IMR-90 (cell line): ENCODE results near the gene NHEJ1. TPM values are rescaled to one million over a fixed set of nuclear protein-coding genes. Genes with fewer than 3 reads are reported as not detected.
A peak's percentile ranks its signal among the peaks of the same experiment; 100 is the strongest.

Experiments used
- ATAC-seq: fragments of 200-7000 bp; cut with Tn5 transposase; 2 replicates; pipeline ENCODE4 v1.9.1; 2020; ENCODE audit warnings: low read depth, mild to moderate bottlenecking, moderate library complexity
- BruUV-seq: library from RNA; stranded (reverse); fragments of 400-500 nt; replicated peaks from 2 replicates; lab custom pipeline; 2021; lab: Mats Ljungman, UMichigan
- CTCF ChIA-PET: fragments of 300-600 bp; formaldehyde crosslinking; extraction: SDS; loops from one replicate; lab custom pipeline; 2021; ENCODE audit warnings: antibody characterized with exemption; lab: Yijun Ruan, JAX
- POLR2A ChIA-PET: fragments of 300-600 bp; sonication (Branson Sonifier 250); formaldehyde crosslinking; loops from one replicate; lab custom pipeline; 2022; ENCODE audit warnings: antibody characterized with exemption; ENCODE audit not compliant: unreplicated experiment; lab: Charles Lee
- DNase-seq: peaks from one replicate; pipeline ENCODE4 v3.0.0; 2013
- H2AFZ ChIP-seq: replicated peaks from 2 replicates; pipeline ENCODE3; 2013; ENCODE audit warnings: low read length, mild to moderate bottlenecking; ENCODE audit not compliant: poor library complexity
- H2AK5ac ChIP-seq: 2 replicates; pipeline ENCODE4 v1.6.1; 2013; ENCODE audit warnings: low read depth, low read length, inconsistent platforms
- H2AK9ac ChIP-seq: replicated peaks from 2 replicates; pipeline ENCODE3; 2013; ENCODE audit warnings: mild to moderate bottlenecking, low read depth, low read length, moderate library complexity; ENCODE audit not compliant: poor library complexity
- H2BK120ac ChIP-seq: 2 replicates; pipeline ENCODE4 v1.6.1; 2013; ENCODE audit warnings: low read depth, low read length, inconsistent platforms
- H2BK15ac ChIP-seq: 3 replicates; pipeline ENCODE4 v1.6.1; 2013; ENCODE audit warnings: low read depth, low read length, inconsistent platforms
- H2BK20ac ChIP-seq: 2 replicates; pipeline ENCODE4 v1.6.1; 2013; ENCODE audit warnings: low read depth, mild to moderate bottlenecking, inconsistent platforms, low read length, moderate library complexity
- H2BK5ac ChIP-seq: 2 replicates; pipeline ENCODE4 v1.6.1; 2013; ENCODE audit warnings: mild to moderate bottlenecking, low read depth, low read length, inconsistent platforms; ENCODE audit not compliant: poor library complexity, severe bottlenecking
- H3K14ac ChIP-seq: replicated peaks from 2 replicates; pipeline ENCODE4 v1.6.1; 2013; ENCODE audit warnings: low read depth, low read length, inconsistent platforms
- H3K18ac ChIP-seq: 2 replicates; pipeline ENCODE4 v1.6.1; 2013; ENCODE audit warnings: low read depth, low read length, control low read depth
- H3K23ac ChIP-seq: 2 replicates; pipeline ENCODE4 v1.6.1; 2013; ENCODE audit warnings: low read depth, low read length, inconsistent platforms
- H3K27ac ChIP-seq: 2 replicates; pipeline ENCODE4 v1.5.1; 2013; ENCODE audit warnings: mild to moderate bottlenecking, control low read depth, low read length; ENCODE audit not compliant: insufficient read depth
- H3K27me3 ChIP-seq: 2 replicates; pipeline ENCODE4 v1.6.1; 2013; ENCODE audit warnings: low read length; ENCODE audit not compliant: control insufficient read depth, insufficient read depth
- H3K36me3 ChIP-seq: 2 replicates; pipeline ENCODE4 v1.6.1; 2013; ENCODE audit warnings: low read length, mixed read lengths; ENCODE audit not compliant: control insufficient read depth, insufficient read depth
- H3K4ac ChIP-seq: 2 replicates; pipeline ENCODE4 v1.6.1; 2013; ENCODE audit warnings: low read depth, low read length, inconsistent platforms
- H3K4me1 ChIP-seq: 2 replicates; pipeline ENCODE4 v1.6.1; 2013; ENCODE audit warnings: low read length, mixed read lengths; ENCODE audit not compliant: control insufficient read depth, insufficient read depth
- H3K4me2 ChIP-seq: 2 replicates; pipeline ENCODE4 v1.6.1; 2013; ENCODE audit warnings: low read depth, mild to moderate bottlenecking, control low read depth, low read length, moderate library complexity
- H3K4me3 ChIP-seq: 2 replicates; pipeline ENCODE4 v1.5.1; 2013; ENCODE audit warnings: low read depth, mild to moderate bottlenecking, control low read depth, low read length, moderate library complexity; ENCODE audit not compliant: insufficient read depth
- H3K56ac ChIP-seq: 2 replicates; pipeline ENCODE4 v1.6.1; 2013; ENCODE audit warnings: low read length, inconsistent platforms; ENCODE audit not compliant: insufficient read depth; ENCODE audit errors: extremely low read depth
- H3K79me1 ChIP-seq, 2 experiments: 2 replicates each; pipeline ENCODE4 v1.6.1; 2013; ENCODE audit warnings: low read length in 2 of 2, inconsistent platforms in 1 of 2, low read depth in 1 of 2
- H3K9ac ChIP-seq: 2 replicates; pipeline ENCODE4 v1.6.1; 2013; ENCODE audit warnings: low read depth, low read length, control low read depth
- H3K9me1 ChIP-seq: 2 replicates; pipeline ENCODE4 v1.6.1; 2013; ENCODE audit warnings: low read length, inconsistent platforms; ENCODE audit not compliant: insufficient read depth
- H3K9me3 ChIP-seq: 2 replicates; pipeline ENCODE4 v1.6.1; 2013; ENCODE audit warnings: low read length; ENCODE audit not compliant: control insufficient read depth, insufficient read depth
- H4K20me1 ChIP-seq: 2 replicates; pipeline ENCODE4 v1.6.1; 2013; ENCODE audit warnings: low read length, inconsistent platforms; ENCODE audit not compliant: insufficient read depth
- H4K5ac ChIP-seq: 2 replicates; pipeline ENCODE4 v1.6.1; 2013; ENCODE audit warnings: mild to moderate bottlenecking, low read depth, low read length, control low read depth
- H4K8ac ChIP-seq, 2 experiments: 2 replicates each; pipeline ENCODE4 v1.6.1; 2013; ENCODE audit warnings: low read depth in 2 of 2, low read length in 2 of 2, control low read depth in 1 of 2, inconsistent platforms in 1 of 2
- H4K91ac ChIP-seq: 2 replicates; pipeline ENCODE4 v1.6.1; 2013; ENCODE audit warnings: low read depth, low read length, inconsistent platforms; ENCODE audit not compliant: insufficient read depth
- CHD1 ChIP-seq: IDR thresholded peaks from 2 replicates; pipeline ENCODE4 v1.6.1; 2012; ENCODE audit warnings: low read depth, low read length, improper control_type of control experiment
- ELK1 ChIP-seq: fragments of 150-350 bp; IDR thresholded peaks from 2 replicates; pipeline ENCODE4 v1.6.1; 2016; ENCODE audit warnings: low read depth, mild to moderate bottlenecking, low read length, moderate library complexity, borderline replicate concordance
- MAZ ChIP-seq: IDR thresholded peaks from 2 replicates; pipeline ENCODE4 v1.6.1; 2012; ENCODE audit warnings: low read depth, mild to moderate bottlenecking, low read length, improper control_type of control experiment, moderate library complexity, borderline replicate concordance
- MXI1 ChIP-seq: IDR thresholded peaks from 2 replicates; pipeline ENCODE4 v1.6.1; 2012; ENCODE audit warnings: low read depth, mild to moderate bottlenecking, low read length, moderate library complexity, borderline replicate concordance
- RAD21 ChIP-seq: IDR thresholded peaks from 2 replicates; pipeline ENCODE4 v1.6.1; 2012; ENCODE audit warnings: low read length, improper control_type of control experiment
- SMC3 ChIP-seq: fragments of 150-350 bp; IDR thresholded peaks from 2 replicates; pipeline ENCODE4 v1.6.1; 2016; ENCODE audit warnings: low read depth, mild to moderate bottlenecking, antibody characterized with exemption, low read length, moderate library complexity
- USF2 ChIP-seq: fragments of 150-350 bp; IDR thresholded peaks from 2 replicates; pipeline ENCODE4 v1.6.1; 2017; ENCODE audit warnings: mild to moderate bottlenecking, antibody characterized with exemption, low read length, low read depth
- WGBS, 2 experiments: methylation state at CpG; one replicate each; pipeline versions ENCODE4 v1.1.5 to v1.1.7; 2013; ENCODE audit warnings: missing lambda C conversion rate in 2 of 2; ENCODE audit not compliant: insufficient read length in 1 of 2; ENCODE audit errors: extremely low coverage in 2 of 2; 5-methylcytosine and 5-hydroxymethylcytosine counted together
- dilution Hi-C: fragments of 300-500 bp; cut with HindIII; formaldehyde crosslinking; loops from one replicate; pipeline ENCODE4 v1.14.3; 2018; ENCODE audit warnings: low sequenced_read_pairs; ENCODE audit not compliant: unreplicated experiment
- in situ Hi-C: fragments of 300-500 bp; cut with MboI; formaldehyde crosslinking; loops from 3 replicates; pipeline ENCODE4 v1.14.3; 2019; ENCODE audit warnings: low sequenced_read_pairs, inconsistent platforms, mixed read lengths
- intact Hi-C: fragments of 100-400 bp; cut with micrococcal nuclease; formaldehyde crosslinking; loops from 2 replicates; pipeline ENCODE4 v1.10.0; 2022
- polyA plus RNA-seq, 3 experiments: library from polyadenylated mRNA; depleted of rRNA; stranded (reverse); fragments of >200 nt; gene quantifications; 2 replicates each; pipeline ENCODE4 v1.2.3, GENCODE V29; 2012; ENCODE audit warnings: low replicate concordance in 1 of 3
- total RNA-seq: library from RNA; depleted of rRNA; stranded (reverse); fragments of >200 nt; gene quantifications from 2 replicates; pipeline ENCODE4 v1.2.3, GENCODE V29; 2012
- TF ChIP-seq, protein P1 (sequence below): conservative IDR thresholded peaks from 2 replicates; pipeline ENCODE4 v1.5.1; 2012; ENCODE audit warnings: mild to moderate bottlenecking, low read depth, low read length, improper control_type of control experiment

Gene NHEJ1
- total and polyA plus RNA-seq, 2 of the 4 experiments (the other 2 are of a cell fraction): 12.5 to 23.1 TPM

DNA sequence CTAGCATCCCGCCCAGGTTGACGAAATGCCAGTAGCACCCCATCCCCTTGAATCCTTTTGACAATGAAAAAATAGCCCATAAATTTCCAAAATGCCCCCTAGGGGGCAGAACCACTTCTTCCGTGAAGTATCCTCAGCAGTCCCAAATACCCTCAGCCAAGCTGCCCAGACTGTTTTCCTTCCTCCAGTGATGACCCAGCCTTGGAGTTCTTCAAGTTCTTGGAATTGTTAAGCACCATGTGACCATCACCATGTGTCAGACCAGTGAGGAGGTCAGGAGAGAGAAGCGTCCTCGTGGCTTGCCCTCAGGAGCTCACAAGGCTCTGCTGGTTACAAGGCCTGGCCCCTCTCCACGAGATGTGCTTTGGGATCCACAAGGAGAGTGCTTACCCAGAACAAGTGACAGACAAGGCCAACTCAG, 10.6 kb upstream of the NHEJ1 start:
- H3K56ac ChIP-seq: no peak overlapping the region
- intact Hi-C loops (loop anchor here (2.0 kb wide), 1 partner anchor 124 kb away; no protein-coding TSS in a partner anchor), in situ Hi-C loops (loop anchor here (5.0 kb wide), 2 partner anchors 36 to 126 kb away; partner anchors contain the start of gene ZFAND2B), dilution Hi-C loops (no loop called here)
- no peak overlapping the region for H2BK20ac ChIP-seq
- peak overlapping the region; percentile 92 for H2AK5ac ChIP-seq
- 40% methylated on average over 2 of the region's 6 CpGs; no CpG with 5 or more reads in 1 of the 2 experiments for WGBS, 2 experiments
- peaks cover 7% of the 10 kb centered on the region; the same call in 1 of the 2 replicates for H4K20me1 ChIP-seq
- CTCF ChIA-PET: interaction anchor here (1.2 kb wide), 1 partner anchor 108 kb away, joined by 3 read pairs; the partner anchor contains the start of gene DNAJB2
- no peak overlapping the region for H3K23ac ChIP-seq
- POLR2A ChIA-PET: interaction anchor here (0.6 kb wide), 1 partner anchor 35 kb away, joined by 4 read pairs; the partner anchor contains the start of gene ZFAND2B
- peak overlapping the region; percentile 74 for H3K4ac ChIP-seq
- 0 out of 2 replicates have a peak, but pooled peaks cover 4% of the 10 kb centered on the region for H3K9me1 ChIP-seq
- peak; percentile 25; the same call in 1 of the 2 replicates for TF ChIP-seq MAZ
- TF ChIP-seq CHD1: no peak
- TF ChIP-seq USF2: peak; percentile 94
- TF ChIP-seq ELK1: no peak
- TF ChIP-seq SMC3: peak; percentile 52
- peak; percentile 56 for TF ChIP-seq RAD21
- peak; percentile 87 for TF ChIP-seq MXI1
- TF ChIP-seq, protein P1, sequence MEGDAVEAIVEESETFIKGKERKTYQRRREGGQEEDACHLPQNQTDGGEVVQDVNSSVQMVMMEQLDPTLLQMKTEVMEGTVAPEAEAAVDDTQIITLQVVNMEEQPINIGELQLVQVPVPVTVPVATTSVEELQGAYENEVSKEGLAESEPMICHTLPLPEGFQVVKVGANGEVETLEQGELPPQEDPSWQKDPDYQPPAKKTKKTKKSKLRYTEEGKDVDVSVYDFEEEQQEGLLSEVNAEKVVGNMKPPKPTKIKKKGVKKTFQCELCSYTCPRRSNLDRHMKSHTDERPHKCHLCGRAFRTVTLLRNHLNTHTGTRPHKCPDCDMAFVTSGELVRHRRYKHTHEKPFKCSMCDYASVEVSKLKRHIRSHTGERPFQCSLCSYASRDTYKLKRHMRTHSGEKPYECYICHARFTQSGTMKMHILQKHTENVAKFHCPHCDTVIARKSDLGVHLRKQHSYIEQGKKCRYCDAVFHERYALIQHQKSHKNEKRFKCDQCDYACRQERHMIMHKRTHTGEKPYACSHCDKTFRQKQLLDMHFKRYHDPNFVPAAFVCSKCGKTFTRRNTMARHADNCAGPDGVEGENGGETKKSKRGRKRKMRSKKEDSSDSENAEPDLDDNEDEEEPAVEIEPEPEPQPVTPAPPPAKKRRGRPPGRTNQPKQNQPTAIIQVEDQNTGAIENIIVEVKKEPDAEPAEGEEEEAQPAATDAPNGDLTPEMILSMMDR: peak; percentile 72
- H2BK5ac ChIP-seq: peak overlapping the region; percentile 35
- H2AK9ac ChIP-seq: peak overlapping the region; percentile 79
- no peak overlapping the region for H3K4me3 ChIP-seq
- peaks cover 5% of the 10 kb centered on the region; the same call in 1 of the 2 replicates for H3K4me1 ChIP-seq
- no peak overlapping the region for H3K9ac ChIP-seq
- DNase-seq: peak; percentile 86
- no peak overlapping the region for H4K5ac ChIP-seq
- H3K27ac ChIP-seq: peak overlapping the region; percentile 78
- peak; percentile 87 for ATAC-seq
- BruUV-seq: no TSS peak
- H3K27me3 ChIP-seq: no peaks in the 10 kb centered on the region
- H3K9me3 ChIP-seq: no peaks in the 10 kb centered on the region
- H4K8ac ChIP-seq: peak overlapping the region; percentile 34 to 55; a peak in 3 of 4 replicates
- 0 out of 2 replicates have a peak overlapping the region, but pooled peaks have one; percentile 40 for H3K14ac ChIP-seq
- peaks cover 20% of the 10 kb centered on the region for H3K36me3 ChIP-seq
- H2BK120ac ChIP-seq: peak overlapping the region; percentile 0; the same call in 1 of the 2 replicates
- no peak overlapping the region for H3K18ac ChIP-seq
- peaks cover 3 to 20% of the 10 kb centered on the region in 2 experiments; a peak in 2 of 4 replicates for H3K79me1 ChIP-seq
- peak overlapping the region; percentile 70 for H2AFZ ChIP-seq
- peak overlapping the region; percentile 47 for H4K91ac ChIP-seq
- no peak overlapping the region for H3K4me2 ChIP-seq
- no peak overlapping the region for H2BK15ac ChIP-seq
